Mesenchymal stem cell (in vitro differentiated cells and primary cell): ENCODE measurements around the gene POLR2M.

Experiments
- DNase-seq: peaks from one replicate; pipeline ENCODE4 v3.0.0-alpha.2; 2013
- H2AFZ ChIP-seq: one replicate; pipeline ENCODE4 v1.6.1; 2013; ENCODE audit warnings: low read depth, mild to moderate bottlenecking, control low read depth, inconsistent platforms, low read length, moderate library complexity
- H2AK5ac ChIP-seq: 2 replicates; pipeline ENCODE4 v1.6.1; 2013; ENCODE audit warnings: low read length, moderate library complexity, mild to moderate bottlenecking, inconsistent platforms; ENCODE audit not compliant: severe bottlenecking
- H2BK120ac ChIP-seq: one replicate; pipeline ENCODE4 v1.6.1; 2013; ENCODE audit warnings: low read depth, mild to moderate bottlenecking, inconsistent platforms, low read length, moderate library complexity
- H2BK12ac ChIP-seq, 2 experiments: one replicate each; pipeline ENCODE4 v1.6.1; 2013; ENCODE audit warnings: inconsistent platforms in 2 of 2, low read length in 2 of 2, mild to moderate bottlenecking in 2 of 2, moderate library complexity in 2 of 2, control low read depth in 1 of 2
- H2BK15ac ChIP-seq: one replicate; pipeline ENCODE4 v1.6.1; 2013; ENCODE audit warnings: mild to moderate bottlenecking, low read depth, inconsistent platforms; ENCODE audit not compliant: poor library complexity, severe bottlenecking
- H2BK5ac ChIP-seq: 2 replicates; pipeline ENCODE4 v1.6.1; 2013; ENCODE audit warnings: low read depth, mild to moderate bottlenecking, low read length, control low read depth, inconsistent platforms; ENCODE audit not compliant: poor library complexity, severe bottlenecking
- H3K14ac ChIP-seq, 2 experiments: one replicate each; pipeline ENCODE4 v1.6.1; 2013; ENCODE audit warnings: inconsistent platforms in 2 of 2, low read length in 2 of 2, control low read depth in 1 of 2, mild to moderate bottlenecking in 1 of 2, moderate library complexity in 1 of 2
- H3K18ac ChIP-seq, 2 experiments: one replicate each; pipeline ENCODE4 v1.6.1; 2013; ENCODE audit warnings: inconsistent platforms in 2 of 2, low read length in 2 of 2, control low read depth in 1 of 2, low read depth in 1 of 2, mild to moderate bottlenecking in 1 of 2
- H3K23ac ChIP-seq, 2 experiments: one replicate each; pipeline ENCODE4 v1.6.1; 2013; ENCODE audit warnings: inconsistent platforms in 2 of 2, low read length in 2 of 2, mild to moderate bottlenecking in 2 of 2, moderate library complexity in 2 of 2, control low read depth in 1 of 2
- H3K27ac ChIP-seq: 2 replicates; pipeline ENCODE4 v1.5.1; 2013; ENCODE audit warnings: mild to moderate bottlenecking, moderate library complexity, low read length, control low read depth, inconsistent platforms; ENCODE audit not compliant: poor library complexity, severe bottlenecking
- H3K27me3 ChIP-seq, 2 experiments: 2 replicates each; pipeline versions ENCODE4 v1.6.1 to v1.7.0; 2013; ENCODE audit warnings: low read length in 2 of 2, mild to moderate bottlenecking in 2 of 2, moderate library complexity in 2 of 2, control low read depth in 1 of 2, inconsistent platforms in 1 of 2; ENCODE audit not compliant: control insufficient read depth in 1 of 2, insufficient read depth in 1 of 2
- H3K36me3 ChIP-seq, 2 experiments: 2 replicates each; pipeline versions ENCODE4 v1.6.1 to v1.7.0; 2013; ENCODE audit warnings: low read length in 2 of 2, control low read depth in 1 of 2, inconsistent platforms in 1 of 2, low read depth in 1 of 2, mild to moderate bottlenecking in 1 of 2; ENCODE audit not compliant: insufficient read depth in 2 of 2, control insufficient read depth in 1 of 2
- H3K4ac ChIP-seq, 2 experiments: one replicate each; pipeline ENCODE4 v1.6.1; 2013; ENCODE audit warnings: inconsistent platforms in 2 of 2, low read length in 2 of 2, mild to moderate bottlenecking in 2 of 2, moderate library complexity in 2 of 2, control low read depth in 1 of 2, low read depth in 1 of 2
- H3K4me1 ChIP-seq: 2 replicates; pipeline ENCODE4 v1.6.1; 2013; ENCODE audit warnings: low read depth, low read length, control low read depth; ENCODE audit not compliant: control insufficient read depth, insufficient read depth
- H3K4me2 ChIP-seq: 2 replicates; pipeline ENCODE4 v1.6.1; 2013; ENCODE audit warnings: low read length, mild to moderate bottlenecking, inconsistent platforms; ENCODE audit not compliant: poor library complexity, severe bottlenecking
- H3K4me3 ChIP-seq, 2 experiments: 2 replicates each; pipeline versions ENCODE4 v1.5.1 to v1.7.0; 2013; ENCODE audit warnings: low read length in 2 of 2, mild to moderate bottlenecking in 2 of 2, control low read depth in 1 of 2, low read depth in 1 of 2; ENCODE audit not compliant: insufficient read depth in 1 of 2
- H3K79me1 ChIP-seq: replicated peaks from 2 replicates; pipeline ENCODE4 v1.6.1; 2013; ENCODE audit warnings: mild to moderate bottlenecking, control low read depth, low read length, inconsistent platforms; ENCODE audit not compliant: poor library complexity, severe bottlenecking
- H3K9ac ChIP-seq: 2 replicates; pipeline ENCODE4 v1.7.0; 2013; ENCODE audit warnings: mild to moderate bottlenecking, low read length, moderate library complexity
- H3K9me3 ChIP-seq: 2 replicates; pipeline ENCODE4 v1.7.0; 2013; ENCODE audit warnings: mild to moderate bottlenecking, low read length; ENCODE audit not compliant: control insufficient read depth
- H4K8ac ChIP-seq: one replicate; pipeline ENCODE4 v1.6.1; 2013; ENCODE audit warnings: inconsistent platforms, mild to moderate bottlenecking, low read length, moderate library complexity
- H4K91ac ChIP-seq: one replicate; pipeline ENCODE4 v1.6.1; 2013; ENCODE audit warnings: mild to moderate bottlenecking, low read length, inconsistent platforms
- WGBS: methylation state at CpG from one replicate; pipeline ENCODE4 v1.1.7; 2013; ENCODE audit warnings: mixed read lengths; 5-methylcytosine and 5-hydroxymethylcytosine counted together

Gene POLR2M

GRCh38 chr15:57677204-57677603 lies 29.3 kb upstream of the POLR2M start:
- H3K9me3 ChIP-seq, result no peaks in the 10 kb centered on the region
- 97% methylated on average over 1 of the region's 3 CpGs for WGBS
- no peaks in the 10 kb centered on the region for H3K36me3 ChIP-seq
- peaks cover 4% of the 10 kb centered on the region for H3K4me1 ChIP-seq
- no peak overlapping the region for H2AFZ ChIP-seq
- H2BK5ac ChIP-seq, result no peak overlapping the region
- H4K91ac ChIP-seq, result no peak overlapping the region
- H3K27ac ChIP-seq, result no peak overlapping the region
- no peak for DNase-seq
- H3K9ac ChIP-seq, result no peak overlapping the region
- no peak overlapping the region for H3K14ac ChIP-seq
- H2BK15ac ChIP-seq, result no peak overlapping the region
- H3K18ac ChIP-seq, result no peak overlapping the region
- H3K79me1 ChIP-seq, result no peaks in the 10 kb centered on the region
- H3K27me3 ChIP-seq, result no peaks in the 10 kb centered on the region
- H2AK5ac ChIP-seq, result no peak overlapping the region
- H3K4ac ChIP-seq, result no peak overlapping the region
- no peak overlapping the region for H3K23ac ChIP-seq
- no peak overlapping the region for H2BK120ac ChIP-seq
- no peak overlapping the region for H2BK12ac ChIP-seq
- H3K4me2 ChIP-seq, result no peak overlapping the region
- H3K4me3 ChIP-seq, result no peak overlapping the region
- no peak overlapping the region for H4K8ac ChIP-seq

DNA sequence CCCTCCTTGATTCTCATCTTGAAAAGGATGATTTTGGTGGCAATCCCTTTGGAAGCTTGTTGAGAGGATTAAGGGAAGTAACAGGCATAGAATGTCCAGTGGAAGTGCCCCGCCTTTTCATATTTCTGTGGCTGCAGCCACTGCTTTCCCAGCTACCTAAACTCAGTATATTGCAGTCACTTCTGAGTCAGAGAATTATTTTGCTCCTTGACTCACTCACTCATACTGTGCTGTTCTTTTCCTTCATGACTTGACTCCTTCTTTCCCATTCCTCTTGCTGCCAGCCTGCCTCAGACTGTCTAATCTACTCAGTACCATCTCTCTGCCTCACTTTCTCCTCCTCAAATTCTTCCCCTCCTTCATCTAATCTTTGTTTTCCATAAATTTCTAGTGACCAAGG lies 26.5 kb upstream of the POLR2M start:
- no peak overlapping the region for H2BK5ac ChIP-seq
- H3K4me1 ChIP-seq, result peaks cover 3% of the 10 kb centered on the region
- no peaks in the 10 kb centered on the region for H3K9me3 ChIP-seq
- no peak overlapping the region for H4K8ac ChIP-seq
- H4K91ac ChIP-seq, result no peak overlapping the region
- no peak overlapping the region for H3K4ac ChIP-seq
- H3K18ac ChIP-seq, result no peak overlapping the region
- no peak overlapping the region for H2BK15ac ChIP-seq
- H3K36me3 ChIP-seq, result no peaks in the 10 kb centered on the region
- H3K14ac ChIP-seq, result no peak overlapping the region
- WGBS, result 89% methylated on average over 1 of the region's 1 CpG
- no peak overlapping the region for H3K23ac ChIP-seq
- H2AK5ac ChIP-seq, result no peak overlapping the region
- H3K4me2 ChIP-seq, result peak overlapping the region; percentile 24
- H3K79me1 ChIP-seq, result no peaks in the 10 kb centered on the region
- H3K27me3 ChIP-seq, result no peaks in the 10 kb centered on the region
- peak overlapping the region; percentile 46 for H3K9ac ChIP-seq
- peak overlapping the region in 1 of 2 experiments; percentile 50 for H3K4me3 ChIP-seq
- H2AFZ ChIP-seq, result no peak overlapping the region
- DNase-seq, result peak; percentile 30
- H3K27ac ChIP-seq, result no peak overlapping the region
- no peak overlapping the region for H2BK120ac ChIP-seq
- no peak overlapping the region for H2BK12ac ChIP-seq

- Histone ChIP-seq H3K23ac (no peak overlapping the region), H3K9me3 (no peaks in the 10 kb centered on the region), H2BK15ac (no peak overlapping the region), H2BK5ac (no peak overlapping the region), H3K4me1 (no peaks in the 10 kb centered on the region), H3K4me2 (no peak overlapping the region), H4K91ac (no peak overlapping the region), H2AFZ (no peak overlapping the region), H3K9ac (no peak overlapping the region), H2BK120ac (no peak overlapping the region), H3K27ac (no peak overlapping the region), H2AK5ac (peak overlapping the region; percentile 21), H3K36me3 (no peaks in the 10 kb centered on the region), H3K4ac (no peak overlapping the region), H3K27me3 (no peaks in the 10 kb centered on the region), H3K79me1 (no peaks in the 10 kb centered on the region), H3K18ac (no peak overlapping the region), H4K8ac (no peak overlapping the region), H3K14ac (no peak overlapping the region), H3K4me3 (no peak overlapping the region), H2BK12ac (no peak overlapping the region)
- DNase-seq, result no peak
- no CpG with 5 or more reads among the region's 1 CpG for WGBS
These were observed 25.5 kb upstream of the POLR2M start for GRCh38 chr15:57681011-57681410.

DNA sequence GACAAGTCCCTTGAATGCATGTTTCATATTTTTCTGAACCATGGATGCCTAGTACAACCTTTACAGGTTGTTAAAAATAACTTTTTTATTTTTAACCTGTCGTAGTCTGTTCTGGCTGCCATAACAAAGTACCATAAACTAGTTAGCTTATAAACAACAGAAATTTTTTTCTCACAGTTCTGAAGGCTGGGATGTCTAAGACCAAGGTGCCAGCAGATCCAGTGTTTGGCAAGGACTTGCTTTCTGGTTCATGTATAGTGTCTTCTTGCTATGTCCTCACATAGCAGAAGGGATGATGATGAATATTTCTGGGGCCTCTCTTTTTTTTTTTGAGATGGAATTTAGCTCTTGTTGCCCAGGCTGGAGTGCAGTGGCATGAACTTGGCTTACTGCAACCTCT lies 23.0 kb upstream of the POLR2M start:
- H2BK120ac ChIP-seq, result no peak overlapping the region
- H3K9me3 ChIP-seq, result no peaks in the 10 kb centered on the region
- no peaks in the 10 kb centered on the region for H3K79me1 ChIP-seq
- no peak overlapping the region for H3K18ac ChIP-seq
- H3K27me3 ChIP-seq, result no peaks in the 10 kb centered on the region
- no peak overlapping the region for H3K4me2 ChIP-seq
- no peak overlapping the region for H4K91ac ChIP-seq
- H3K4ac ChIP-seq, result no peak overlapping the region
- H2AK5ac ChIP-seq, result no peak overlapping the region
- H2BK12ac ChIP-seq, result no peak overlapping the region
- H3K36me3 ChIP-seq, result no peaks in the 10 kb centered on the region
- H2AFZ ChIP-seq, result no peak overlapping the region
- WGBS, result no CpG with 5 or more reads among the region's 1 CpG
- no peak overlapping the region for H4K8ac ChIP-seq
- H2BK15ac ChIP-seq, result no peak overlapping the region
- no peaks in the 10 kb centered on the region for H3K4me1 ChIP-seq
- no peak overlapping the region for H2BK5ac ChIP-seq
- H3K23ac ChIP-seq, result no peak overlapping the region
- H3K27ac ChIP-seq, result no peak overlapping the region
- H3K4me3 ChIP-seq, result no peak overlapping the region
- no peak overlapping the region for H3K14ac ChIP-seq
- no peak for DNase-seq
- no peak overlapping the region for H3K9ac ChIP-seq
